ENCODE measurements around the gene CDH13. TPM values are rescaled to one million over a fixed set of nuclear protein-coding genes. Genes with fewer than 3 reads are reported as not detected.

CDH13 gene
- total and polyA plus RNA-seq, 2 of the 8 experiments (the other 6 are each of a cell fraction or from before 2014, with no cell fraction given) = 2.3 to 2.4 TPM

DNA sequence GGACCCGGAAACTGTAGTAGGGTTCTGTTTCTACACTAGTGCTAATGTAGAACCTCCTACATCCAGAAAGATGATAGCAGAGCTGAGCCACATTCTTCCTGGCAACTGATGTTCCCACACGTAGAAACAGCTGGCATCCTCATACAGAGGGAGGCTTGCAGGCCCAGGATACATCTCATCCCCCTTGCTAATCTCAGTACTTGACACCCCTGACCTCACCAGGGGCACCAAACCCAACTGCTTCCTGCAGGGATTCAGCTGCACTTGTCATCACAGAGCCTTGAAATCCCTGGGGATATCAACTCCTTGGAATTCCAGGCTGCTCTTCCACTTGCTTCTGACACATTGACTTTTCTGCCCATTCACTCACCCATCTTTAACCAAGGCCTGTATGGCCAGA, 1105.8 kb downstream of the CDH13 start (continued):
- TF ChIP-seq RBBP5 (IDR thresholded peaks at IDR 0.05; ENCODE audit: borderline replicate concordance, low read depth, low read length) (no peak), TAF1 (IDR thresholded peaks at IDR 0.05; ENCODE audit: low read depth, low read length) (no peak), SAP30 (IDR thresholded peaks at IDR 0.05; ENCODE audit: insufficient read depth, insufficient replicate concordance, low read length) (no peak), ZNF274 (IDR thresholded peaks at IDR 0.05; ENCODE audit: borderline replicate concordance, extremely low read depth, low read length) (no peak)
- TF ChIP-seq, protein P1, sequence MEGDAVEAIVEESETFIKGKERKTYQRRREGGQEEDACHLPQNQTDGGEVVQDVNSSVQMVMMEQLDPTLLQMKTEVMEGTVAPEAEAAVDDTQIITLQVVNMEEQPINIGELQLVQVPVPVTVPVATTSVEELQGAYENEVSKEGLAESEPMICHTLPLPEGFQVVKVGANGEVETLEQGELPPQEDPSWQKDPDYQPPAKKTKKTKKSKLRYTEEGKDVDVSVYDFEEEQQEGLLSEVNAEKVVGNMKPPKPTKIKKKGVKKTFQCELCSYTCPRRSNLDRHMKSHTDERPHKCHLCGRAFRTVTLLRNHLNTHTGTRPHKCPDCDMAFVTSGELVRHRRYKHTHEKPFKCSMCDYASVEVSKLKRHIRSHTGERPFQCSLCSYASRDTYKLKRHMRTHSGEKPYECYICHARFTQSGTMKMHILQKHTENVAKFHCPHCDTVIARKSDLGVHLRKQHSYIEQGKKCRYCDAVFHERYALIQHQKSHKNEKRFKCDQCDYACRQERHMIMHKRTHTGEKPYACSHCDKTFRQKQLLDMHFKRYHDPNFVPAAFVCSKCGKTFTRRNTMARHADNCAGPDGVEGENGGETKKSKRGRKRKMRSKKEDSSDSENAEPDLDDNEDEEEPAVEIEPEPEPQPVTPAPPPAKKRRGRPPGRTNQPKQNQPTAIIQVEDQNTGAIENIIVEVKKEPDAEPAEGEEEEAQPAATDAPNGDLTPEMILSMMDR (IDR thresholded peaks at IDR 0.05; ENCODE audit: control extremely low read depth in 1 of 3, insufficient read depth in 1 of 3, low read depth in 1 of 3, low read length in 3 of 3) = no peak
